K562 (cell line): Measurements from ENCODE around the gene SDHAF1. TPM values are rescaled to one million over a fixed set of nuclear protein-coding genes. Genes with fewer than 3 reads are reported as not detected.

ENCODE experiments used
- BCOR ChIP-seq: fragments of 450-650 bp; IDR thresholded peaks from 2 replicates; pipeline ENCODE4 v1.6.1; 2016
- ERF ChIP-seq: fragments of 450-650 bp; formaldehyde crosslinking; IDR thresholded peaks from 2 replicates; pipeline ENCODE4 v1.4.0; 2020; ENCODE audit warnings: mild to moderate bottlenecking, mixed read lengths
- ETV5 ChIP-seq: sonication (generic); formaldehyde crosslinking; IDR thresholded peaks from 2 replicates; pipeline ENCODE4 v1.4.0; 2020; ENCODE audit warnings: low read depth, mild to moderate bottlenecking, missing genetic modification reagents
- HCFC1 ChIP-seq: IDR thresholded peaks from 2 replicates; pipeline ENCODE4 v1.6.1; 2012; ENCODE audit warnings: low read depth, low read length, improper control_type of control experiment
- NFIC ChIP-seq: fragments of 450-650 bp; IDR thresholded peaks from 2 replicates; pipeline ENCODE4 v1.6.1; 2017; ENCODE audit warnings: mild to moderate bottlenecking, inconsistent platforms
- PHB2 ChIP-seq: fragments of 450-650 bp; IDR thresholded peaks from 2 replicates; pipeline ENCODE4 v1.6.1; 2017; ENCODE audit warnings: low read depth
- RHOXF2B ChIP-seq: fragments of 250-450 bp; sonication (Bioruptor Pico); conservative IDR thresholded peaks from 2 replicates; pipeline ENCODE4 v1.5.1; 2021
- WHSC1 ChIP-seq: IDR thresholded peaks from one replicate; pipeline ENCODE4 v1.6.1; 2012; ENCODE audit warnings: low read length, control low read depth, inconsistent platforms
- ZNF133 ChIP-seq: fragments of 250-450 bp; sonication (Bioruptor Pico); IDR thresholded peaks from 2 replicates; pipeline ENCODE4 v1.4.0; 2020; ENCODE audit warnings: mild to moderate bottlenecking
- ZNF212 ChIP-seq: fragments of 450-650 bp; formaldehyde crosslinking; IDR thresholded peaks from 2 replicates; pipeline ENCODE4 v1.4.0; 2020; ENCODE audit warnings: mild to moderate bottlenecking
- ZNF324 ChIP-seq: fragments of 250-450 bp; sonication (Bioruptor Pico); IDR thresholded peaks from 2 replicates; pipeline ENCODE4 v1.4.0; 2020; ENCODE audit warnings: mild to moderate bottlenecking
- ZNF586 ChIP-seq: fragments of 450-650 bp; formaldehyde crosslinking; conservative IDR thresholded peaks from 2 replicates; pipeline ENCODE4 v1.4.0; 2020; ENCODE audit warnings: mild to moderate bottlenecking, moderate library complexity
- ZNF740 ChIP-seq, 3 experiments: fragments of 200-800 bp in 1 of 3; sonication (Bioruptor generic) in 1 of 3; sonication (generic) in 1 of 3; formaldehyde crosslinking in 1 of 3; IDR thresholded peaks; 2 replicates each; pipeline versions ENCODE4 v1.6.1 to v1.8.0; 2016 to 2022; ENCODE audit warnings: mild to moderate bottlenecking in 2 of 3, missing compliant biosample characterization in 2 of 3, missing genetic modification characterization in 2 of 3, missing genetic modification reagents in 1 of 3
- ZNF778 ChIP-seq: fragments of 450-650 bp; formaldehyde crosslinking; IDR thresholded peaks from 2 replicates; pipeline ENCODE4 v1.4.0; 2020; ENCODE audit warnings: mild to moderate bottlenecking, moderate library complexity
- ZSCAN32 ChIP-seq: fragments of 450-650 bp; formaldehyde crosslinking; IDR thresholded peaks from 2 replicates; pipeline ENCODE4 v1.4.0; 2020; ENCODE audit warnings: mild to moderate bottlenecking, moderate library complexity
- polyA plus RNA-seq, 8 experiments: library from polyadenylated mRNA; depleted of rRNA in 4 of 8; stranded (reverse) in 5 of 8; unstranded in 3 of 8; fragments of >200 nt; fragmentation: Nextera tagmentation in 2 of 8; fragmentation: Illumina TruSeq in 1 of 8; extraction: Ambion mirVana in 2 of 8; extraction: Trizol in 1 of 8; gene quantifications; 2 replicates each; pipeline versions ENCODE4 v1.2.1 to v1.2.3, GENCODE V29; 2011 to 2014; ENCODE audit warnings: inconsistent platforms in 1 of 8, missing spikeins in 1 of 8
- total RNA-seq, 7 experiments: library from RNA; depleted of rRNA in 6 of 7; stranded (reverse); fragments of >200 nt in 6 of 7; fragmentation: Illumina TruSeq in 2 of 7; extraction: Trizol in 2 of 7; gene quantifications; 2 replicates each; pipeline versions ENCODE4 v1.2.1 to v1.2.3, GENCODE V29; 2011 to 2021; ENCODE audit warnings: low replicate concordance in 1 of 7
- TF ChIP-seq, protein P1 (sequence below): fragments of 450-650 bp; IDR thresholded peaks from 2 replicates; pipeline ENCODE4 v1.7.1; 2018; ENCODE audit warnings: mild to moderate bottlenecking, low read depth; ENCODE audit not compliant: partially characterized antibody
- TF ChIP-seq, protein P2 (sequence below): sonication (generic); formaldehyde crosslinking; IDR thresholded peaks from 2 replicates; pipeline ENCODE4 v1.8.0; 2022; ENCODE audit warnings: mild to moderate bottlenecking, missing genetic modification reagents

The SDHAF1 gene
- total and polyA plus RNA-seq, 9 of the 15 experiments (the other 6 are each of a cell fraction or from before 2014, with no cell fraction given), result 0.42 to 55.7 (median 18.8) TPM

GRCh38 chr19:35995048-35995993, at the start of gene SDHAF1 (continued):
- TF ChIP-seq, protein P1, sequence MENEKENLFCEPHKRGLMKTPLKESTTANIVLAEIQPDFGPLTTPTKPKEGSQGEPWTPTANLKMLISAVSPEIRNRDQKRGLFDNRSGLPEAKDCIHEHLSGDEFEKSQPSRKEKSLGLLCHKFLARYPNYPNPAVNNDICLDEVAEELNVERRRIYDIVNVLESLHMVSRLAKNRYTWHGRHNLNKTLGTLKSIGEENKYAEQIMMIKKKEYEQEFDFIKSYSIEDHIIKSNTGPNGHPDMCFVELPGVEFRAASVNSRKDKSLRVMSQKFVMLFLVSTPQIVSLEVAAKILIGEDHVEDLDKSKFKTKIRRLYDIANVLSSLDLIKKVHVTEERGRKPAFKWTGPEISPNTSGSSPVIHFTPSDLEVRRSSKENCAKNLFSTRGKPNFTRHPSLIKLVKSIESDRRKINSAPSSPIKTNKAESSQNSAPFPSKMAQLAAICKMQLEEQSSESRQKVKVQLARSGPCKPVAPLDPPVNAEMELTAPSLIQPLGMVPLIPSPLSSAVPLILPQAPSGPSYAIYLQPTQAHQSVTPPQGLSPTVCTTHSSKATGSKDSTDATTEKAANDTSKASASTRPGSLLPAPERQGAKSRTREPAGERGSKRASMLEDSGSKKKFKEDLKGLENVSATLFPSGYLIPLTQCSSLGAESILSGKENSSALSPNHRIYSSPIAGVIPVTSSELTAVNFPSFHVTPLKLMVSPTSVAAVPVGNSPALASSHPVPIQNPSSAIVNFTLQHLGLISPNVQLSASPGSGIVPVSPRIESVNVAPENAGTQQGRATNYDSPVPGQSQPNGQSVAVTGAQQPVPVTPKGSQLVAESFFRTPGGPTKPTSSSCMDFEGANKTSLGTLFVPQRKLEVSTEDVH, result peak; percentile 88
- TF ChIP-seq ZNF586 (CRISPR knock-in tag) (no peak), ZSCAN32 (CRISPR knock-in tag) (no peak), RHOXF2B (CRISPR knock-in tag) (no peak), BCOR (0 out of 2 replicates have a peak, but pooled peaks have one; percentile 7), ZNF324 (CRISPR knock-in tag) (no peak), PHB2 (no peak), NFIC (peak; percentile 78), ETV5 (CRISPR knock-in tag) (peak; percentile 83), ZNF740 (CRISPR knock-in tag; IDR thresholded peaks at IDR 0.05) (0 out of 2 replicates have a peak, but pooled peaks have one; percentile 31), ZNF740 (tag; IDR thresholded peaks at IDR 0.05) (no peak), ZNF212 (no peak), WHSC1 (no peak), ZNF133 (CRISPR knock-in tag) (no peak), ERF (CRISPR knock-in tag) (0 out of 2 replicates have a peak, but pooled peaks have one; percentile 4), ZNF778 (CRISPR knock-in tag) (no peak), HCFC1 (peak; percentile 69)
- TF ChIP-seq, protein P2, sequence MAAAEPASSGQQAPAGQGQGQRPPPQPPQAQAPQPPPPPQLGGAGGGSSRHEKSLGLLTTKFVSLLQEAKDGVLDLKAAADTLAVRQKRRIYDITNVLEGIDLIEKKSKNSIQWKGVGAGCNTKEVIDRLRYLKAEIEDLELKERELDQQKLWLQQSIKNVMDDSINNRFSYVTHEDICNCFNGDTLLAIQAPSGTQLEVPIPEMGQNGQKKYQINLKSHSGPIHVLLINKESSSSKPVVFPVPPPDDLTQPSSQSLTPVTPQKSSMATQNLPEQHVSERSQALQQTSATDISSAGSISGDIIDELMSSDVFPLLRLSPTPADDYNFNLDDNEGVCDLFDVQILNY (CRISPR knock-in tag), result no peak
